ENCODE measurements around the gene CMTM3.

DNA sequence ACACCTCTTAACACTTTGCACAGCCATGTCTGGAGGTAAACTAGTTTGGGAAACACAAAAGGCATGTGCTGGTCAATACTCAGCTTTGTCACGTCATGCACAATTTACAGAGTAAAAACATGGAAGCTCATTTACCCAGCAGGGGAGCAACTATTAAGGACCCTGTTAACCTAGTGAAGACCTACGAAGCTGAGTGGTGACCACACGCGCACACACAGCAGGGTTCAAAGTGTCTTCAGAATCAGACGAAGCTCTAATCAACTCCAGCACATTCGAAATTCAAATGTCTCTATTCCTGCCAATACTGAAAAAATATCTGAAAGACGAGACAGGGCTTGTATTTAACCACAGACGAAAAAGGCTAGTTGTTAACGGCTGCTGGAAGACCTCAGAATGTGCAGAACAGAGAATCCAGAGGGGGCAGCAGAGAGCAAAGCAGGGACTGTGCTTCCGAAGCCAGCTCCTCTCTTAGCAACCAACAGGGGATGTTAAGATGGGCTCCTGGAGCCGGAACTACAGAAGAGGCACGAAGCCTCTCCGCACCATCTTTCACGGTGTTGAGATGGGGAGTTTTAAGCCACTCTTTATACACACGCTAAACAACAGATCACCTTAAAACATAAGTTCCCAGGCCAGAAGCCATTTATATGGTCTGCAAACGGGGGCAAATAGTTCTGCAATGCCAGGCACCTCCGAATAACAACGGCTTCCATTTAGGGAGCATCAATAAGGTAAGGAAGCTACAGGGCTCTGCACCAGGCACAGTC lies 46.4 kb downstream of the CMTM3 start:
- TF ChIP-seq, protein P1, sequence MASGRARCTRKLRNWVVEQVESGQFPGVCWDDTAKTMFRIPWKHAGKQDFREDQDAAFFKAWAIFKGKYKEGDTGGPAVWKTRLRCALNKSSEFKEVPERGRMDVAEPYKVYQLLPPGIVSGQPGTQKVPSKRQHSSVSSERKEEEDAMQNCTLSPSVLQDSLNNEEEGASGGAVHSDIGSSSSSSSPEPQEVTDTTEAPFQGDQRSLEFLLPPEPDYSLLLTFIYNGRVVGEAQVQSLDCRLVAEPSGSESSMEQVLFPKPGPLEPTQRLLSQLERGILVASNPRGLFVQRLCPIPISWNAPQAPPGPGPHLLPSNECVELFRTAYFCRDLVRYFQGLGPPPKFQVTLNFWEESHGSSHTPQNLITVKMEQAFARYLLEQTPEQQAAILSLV (tag; IDR thresholded peaks at IDR 0.05) = no peak
- no peak for TF ChIP-seq POLR2A (conservative IDR thresholded peaks at IDR 0.05)
- TF ChIP-seq USF2 (CRISPR knock-in tag; IDR thresholded peaks at IDR 0.05) = no peak
- TF ChIP-seq ZNF551 (CRISPR knock-in tag; IDR thresholded peaks at IDR 0.05) = no peak
